Stimulated activated naive CD8-positive, alpha-beta T cell treated with anti-CD3 and anti-CD28 coated beads, Interleukin-15, Interleukin-2, amounts not matched to agents 100 ng/mL and 50 ng/mL, for 24 hours (primary cell): Measurements from ENCODE around the gene NTF3.

Experiments
- H3K27ac Mint-ChIP-seq: one replicate; pipeline ENCODE4 v1.8.0; 2021; ENCODE audit warnings: mild to moderate bottlenecking, mixed read lengths
- H3K27me3 Mint-ChIP-seq: one replicate; pipeline ENCODE4 v1.8.0; 2021; ENCODE audit warnings: mixed read lengths
- H3K36me3 Mint-ChIP-seq: one replicate; pipeline ENCODE4 v1.8.0; 2021; ENCODE audit warnings: low read depth, mixed read lengths
- H3K4me1 Mint-ChIP-seq: one replicate; pipeline ENCODE4 v1.8.0; 2021; ENCODE audit warnings: low read depth, mixed read lengths
- H3K4me3 Mint-ChIP-seq: one replicate; pipeline ENCODE4 v1.8.0; 2021; ENCODE audit warnings: mild to moderate bottlenecking, mixed read lengths
- H3K9me3 Mint-ChIP-seq: one replicate; pipeline ENCODE4 v1.8.0; 2021; ENCODE audit warnings: mixed read lengths

The NTF3 gene

GRCh38 chr12:5484426-5484825 lies 52.5 kb downstream of the NTF3 start:
- Mint-ChIP-seq H3K27ac (no peak overlapping the region), H3K9me3 (no peaks in the 10 kb centered on the region), H3K4me1 (no peaks in the 10 kb centered on the region), H3K36me3 (no peaks in the 10 kb centered on the region), H3K27me3 (no peaks in the 10 kb centered on the region), H3K4me3 (no peak overlapping the region)

- Mint-ChIP-seq H3K27me3 (no peaks in the 10 kb centered on the region), H3K27ac (no peak overlapping the region), H3K4me1 (no peaks in the 10 kb centered on the region), H3K36me3 (no peaks in the 10 kb centered on the region), H3K9me3 (no peaks in the 10 kb centered on the region), H3K4me3 (no peak overlapping the region)
Observed at GRCh38 chr12:5485454-5485853, 53.5 kb downstream of the NTF3 start.

GRCh38 chr12:5487076-5487475 lies 55.2 kb downstream of the NTF3 start:
- H3K27ac Mint-ChIP-seq, result no peak overlapping the region
- H3K9me3 Mint-ChIP-seq, result no peaks in the 10 kb centered on the region
- no peaks in the 10 kb centered on the region for H3K4me1 Mint-ChIP-seq
- H3K4me3 Mint-ChIP-seq, result no peak overlapping the region
- no peaks in the 10 kb centered on the region for H3K27me3 Mint-ChIP-seq
- H3K36me3 Mint-ChIP-seq, result no peaks in the 10 kb centered on the region

GRCh38 chr12:5487948-5488625 lies 56.2 kb downstream of the NTF3 start:
- no peak overlapping the region for H3K4me3 Mint-ChIP-seq
- H3K27ac Mint-ChIP-seq, result no peak overlapping the region
- H3K9me3 Mint-ChIP-seq, result no peaks in the 10 kb centered on the region
- no peaks in the 10 kb centered on the region for H3K36me3 Mint-ChIP-seq
- H3K4me1 Mint-ChIP-seq, result no peaks in the 10 kb centered on the region
- H3K27me3 Mint-ChIP-seq, result no peaks in the 10 kb centered on the region

- H3K27me3 Mint-ChIP-seq, result no peaks in the 10 kb centered on the region
- H3K4me1 Mint-ChIP-seq, result no peaks in the 10 kb centered on the region
- H3K27ac Mint-ChIP-seq, result no peak overlapping the region
- H3K36me3 Mint-ChIP-seq, result no peaks in the 10 kb centered on the region
- no peaks in the 10 kb centered on the region for H3K9me3 Mint-ChIP-seq
- no peak overlapping the region for H3K4me3 Mint-ChIP-seq
Observed at GRCh38 chr12:5488626-5488955, 56.7 kb downstream of the NTF3 start.

GRCh38 chr12:5489017-5489416 lies 57.1 kb downstream of the NTF3 start:
- no peak overlapping the region for H3K4me3 Mint-ChIP-seq
- no peaks in the 10 kb centered on the region for H3K36me3 Mint-ChIP-seq
- H3K9me3 Mint-ChIP-seq, result no peaks in the 10 kb centered on the region
- no peaks in the 10 kb centered on the region for H3K4me1 Mint-ChIP-seq
- H3K27me3 Mint-ChIP-seq, result no peaks in the 10 kb centered on the region
- no peak overlapping the region for H3K27ac Mint-ChIP-seq

GRCh38 chr12:5489760-5490406 lies 58.0 kb downstream of the NTF3 start:
- Mint-ChIP-seq H3K27ac (no peak overlapping the region), H3K4me1 (no peaks in the 10 kb centered on the region), H3K27me3 (no peaks in the 10 kb centered on the region), H3K4me3 (no peak overlapping the region), H3K36me3 (no peaks in the 10 kb centered on the region), H3K9me3 (no peaks in the 10 kb centered on the region)

- Mint-ChIP-seq H3K4me1 (no peaks in the 10 kb centered on the region), H3K27me3 (no peaks in the 10 kb centered on the region), H3K4me3 (no peak overlapping the region), H3K9me3 (no peaks in the 10 kb centered on the region), H3K36me3 (no peaks in the 10 kb centered on the region), H3K27ac (no peak overlapping the region)
Observed at GRCh38 chr12:5492562-5492961, 60.7 kb downstream of the NTF3 start.

GRCh38 chr12:5493018-5493417 lies 61.1 kb downstream of the NTF3 start:
- no peaks in the 10 kb centered on the region for H3K4me1 Mint-ChIP-seq
- no peak overlapping the region for H3K27ac Mint-ChIP-seq
- no peaks in the 10 kb centered on the region for H3K27me3 Mint-ChIP-seq
- no peaks in the 10 kb centered on the region for H3K9me3 Mint-ChIP-seq
- H3K36me3 Mint-ChIP-seq, result no peaks in the 10 kb centered on the region
- H3K4me3 Mint-ChIP-seq, result no peak overlapping the region

GRCh38 chr12:5494343-5494742 lies 62.4 kb downstream of the NTF3 start:
- no peaks in the 10 kb centered on the region for H3K9me3 Mint-ChIP-seq
- H3K27me3 Mint-ChIP-seq, result no peaks in the 10 kb centered on the region
- H3K36me3 Mint-ChIP-seq, result no peaks in the 10 kb centered on the region
- H3K27ac Mint-ChIP-seq, result no peak overlapping the region
- no peak overlapping the region for H3K4me3 Mint-ChIP-seq
- H3K4me1 Mint-ChIP-seq, result no peaks in the 10 kb centered on the region

- Mint-ChIP-seq H3K36me3 (no peaks in the 10 kb centered on the region), H3K9me3 (no peaks in the 10 kb centered on the region), H3K27ac (no peak overlapping the region), H3K4me1 (no peaks in the 10 kb centered on the region), H3K27me3 (peaks cover 6% of the 10 kb centered on the region), H3K4me3 (no peak overlapping the region)
Observed at GRCh38 chr12:5497329-5498053, 65.6 kb downstream of the NTF3 start.

- H3K27ac Mint-ChIP-seq, result no peak overlapping the region
- H3K9me3 Mint-ChIP-seq, result no peaks in the 10 kb centered on the region
- no peaks in the 10 kb centered on the region for H3K36me3 Mint-ChIP-seq
- peaks cover 6% of the 10 kb centered on the region for H3K27me3 Mint-ChIP-seq
- no peaks in the 10 kb centered on the region for H3K4me1 Mint-ChIP-seq
- no peak overlapping the region for H3K4me3 Mint-ChIP-seq
Observed at GRCh38 chr12:5498076-5498475, 66.2 kb downstream of the NTF3 start.

GRCh38 chr12:5498806-5499205 lies 66.9 kb downstream of the NTF3 start:
- Mint-ChIP-seq H3K4me3 (no peak overlapping the region), H3K27me3 (peaks cover 6% of the 10 kb centered on the region), H3K9me3 (no peaks in the 10 kb centered on the region), H3K36me3 (no peaks in the 10 kb centered on the region), H3K27ac (no peak overlapping the region), H3K4me1 (no peaks in the 10 kb centered on the region)

- no peaks in the 10 kb centered on the region for H3K9me3 Mint-ChIP-seq
Observed at GRCh38 chr12:5499566-5500330, 67.8 kb downstream of the NTF3 start.

GRCh38 chr12:5500331-5500659 lies 68.4 kb downstream of the NTF3 start:
- H3K4me1 Mint-ChIP-seq, result no peaks in the 10 kb centered on the region
- H3K36me3 Mint-ChIP-seq, result no peaks in the 10 kb centered on the region
- H3K27ac Mint-ChIP-seq, result no peak overlapping the region
- H3K4me3 Mint-ChIP-seq, result no peak overlapping the region
- peaks cover 6% of the 10 kb centered on the region for H3K27me3 Mint-ChIP-seq
- H3K9me3 Mint-ChIP-seq, result no peaks in the 10 kb centered on the region

More at GRCh38 chr12:5499566-5500330, 67.8 kb downstream of the NTF3 start:
- peaks cover 6% of the 10 kb centered on the region for H3K27me3 Mint-ChIP-seq
- H3K4me3 Mint-ChIP-seq, result no peak overlapping the region
- H3K4me1 Mint-ChIP-seq, result no peaks in the 10 kb centered on the region
- no peaks in the 10 kb centered on the region for H3K36me3 Mint-ChIP-seq
- no peak overlapping the region for H3K27ac Mint-ChIP-seq
